GM18502 (cell line): ENCODE results near the gene CD300LD.

Experiments
- ATAC-seq: cut with Tn5 transposase; IDR thresholded peaks from one replicate; pipeline ENCODE4 v1.9.1; 2021; ENCODE audit warnings: mild to moderate bottlenecking; ENCODE audit not compliant: unreplicated experiment, poor library complexity

CD300LD gene

GRCh38 chr17:74547264-74547663 is 44.8 kb downstream of the CD300LD start:
- ATAC-seq, result no peak

- ATAC-seq, result no peak
These were observed 45.5 kb downstream of the CD300LD start for GRCh38 chr17:74546586-74546985.

- ATAC-seq, result no peak
These were observed 46.2 kb downstream of the CD300LD start, which contains the start of gene CD300C for GRCh38 chr17:74545843-74546230. Gene CD300C, minus strand, starts transcription at chr17:74546115. Its CDS starts 333 bp downstream, at chr17:74545782.

GRCh38 chr17:74544991-74545842 is 46.9 kb downstream of the CD300LD start:
- ATAC-seq, result no peak

GRCh38 chr17:74543891-74544760 is 48.0 kb downstream of the CD300LD start:
- no peak for ATAC-seq

GRCh38 chr17:74543406-74543805 is 48.7 kb downstream of the CD300LD start:
- ATAC-seq, result no peak

GRCh38 chr17:74542727-74543383 is 49.2 kb downstream of the CD300LD start:
- no peak for ATAC-seq

GRCh38 chr17:74542166-74542565 is 49.9 kb downstream of the CD300LD start:
- no peak for ATAC-seq

- ATAC-seq, result no peak
These were observed 50.6 kb downstream of the CD300LD start for GRCh38 chr17:74541176-74542111.

GRCh38 chr17:74539281-74539820 is 52.7 kb downstream of the CD300LD start:
- no peak for ATAC-seq

GRCh38 chr17:74536890-74537289 is 55.2 kb downstream of the CD300LD start:
- ATAC-seq, result no peak

- no peak for ATAC-seq
These were observed 60.0 kb downstream of the CD300LD start for GRCh38 chr17:74532115-74532514.

- ATAC-seq, result no peak
These were observed 60.8 kb downstream of the CD300LD start, which contains the start of gene CD300LB for GRCh38 chr17:74531231-74531761. Gene CD300LB, minus strand, starts transcription at chr17:74531475. Its CDS starts 125 bp downstream, at chr17:74531350.

GRCh38 chr17:74530831-74531150 is 61.3 kb downstream of the CD300LD start:
- no peak for ATAC-seq
